Sigmoid colon (tissue), 7 donors: ENCODE data around the gene ABHD17C. TPM values are rescaled to one million over a fixed set of nuclear protein-coding genes. Genes with fewer than 3 reads are reported as not detected.

ENCODE experiments used
- DNase-seq: peaks from one replicate; pipeline ENCODE4 v3.0.0-alpha.2; 2019
- H3K27ac ChIP-seq, 4 donors: fragments of 200-600 bp; sonication (generic); one replicate each; pipeline ENCODE4 v1.5.1; 2016 to 2019; ENCODE audit warnings: mild to moderate bottlenecking in 1 of 4
- H3K27me3 ChIP-seq, 3 donors: fragments of 200-600 bp; sonication (generic); one replicate each; pipeline ENCODE4 v1.5.1; 2019; ENCODE audit warnings: mild to moderate bottlenecking in 1 of 3
- H3K36me3 ChIP-seq, 4 donors: fragments of 200-600 bp; sonication (generic); one replicate each; pipeline ENCODE4 v1.5.1; 2016 to 2019
- H3K4me1 ChIP-seq, 4 donors: fragments of 200-600 bp; sonication (generic); one replicate each; pipeline ENCODE4 v1.5.1; 2017 to 2019
- H3K4me3 ChIP-seq, 4 donors: fragments of 200-600 bp; sonication (generic); one replicate each; pipeline ENCODE4 v1.5.1; 2017 to 2019; ENCODE audit warnings: mild to moderate bottlenecking in 2 of 4, moderate library complexity in 1 of 4
- H3K9me3 ChIP-seq, 4 donors: fragments of 200-600 bp in 3 of 4; sonication (generic) in 3 of 4; one replicate each; pipeline versions ENCODE4 v1.5.1 to v1.6.1; 2013 to 2019
- EP300 ChIP-seq, 4 donors: sonication (generic); formaldehyde crosslinking; IDR thresholded peaks; one replicate each; pipeline ENCODE4 v1.6.1; 2017; ENCODE audit warnings: antibody characterized with exemption in 4 of 4
- POLR2A ChIP-seq, 2 donors: fragments of 450-650 bp; IDR thresholded peaks; one replicate each; pipeline ENCODE4 v1.6.1; 2016; ENCODE audit warnings: antibody characterized with exemption in 2 of 2, mild to moderate bottlenecking in 2 of 2, moderate library complexity in 2 of 2
- POLR2AphosphoS5 ChIP-seq, 4 donors: sonication (generic); formaldehyde crosslinking; IDR thresholded peaks; one replicate each; pipeline ENCODE4 v1.6.1; 2017; ENCODE audit warnings: antibody characterized with exemption in 4 of 4
- WGBS, 2 donors: extraction: QIAGEN DNeasy Blood & Tissue Kit; methylation state at CpG; one replicate each; pipeline ENCODE4 v1.1.7; 2013; 5-methylcytosine and 5-hydroxymethylcytosine counted together
- intact Hi-C: fragments of 100-400 bp; cut with DNase I; formaldehyde crosslinking; loops from one replicate; pipeline ENCODE4 v1.15.1; 2023
- polyA plus RNA-seq, 3 donors: library from polyadenylated mRNA; stranded (reverse); fragments of 200-250 nt; gene quantifications; one replicate each; pipeline ENCODE4 v1.2.3, GENCODE V29; 2013
- total RNA-seq, 4 donors: library from RNA; depleted of rRNA; stranded (reverse); fragments of >200 nt; gene quantifications; one replicate each; pipeline ENCODE4 v1.1.0, GENCODE V29; 2016
- TF ChIP-seq, protein P1 (sequence below), 4 experiments: fragments of 450-650 bp in 3 of 4; fragments of 200-600 bp in 1 of 4; IDR thresholded peaks; one replicate each; pipeline ENCODE4 v1.5.1; 2016 to 2019; ENCODE audit warnings: antibody characterized with exemption in 4 of 4, mild to moderate bottlenecking in 3 of 4, moderate library complexity in 2 of 4
- donor health status: healthy with polysubstance abuse.
- donor health status: Bipolar disorder and iron deficiency.
- donor health status: healthy.

ABHD17C gene
- total and polyA plus RNA-seq, 7 donors = 2.0 to 174 (median 4.2) TPM

- TF ChIP-seq POLR2AphosphoS5 (IDR thresholded peaks at IDR 0.05) (no peak), POLR2A (IDR thresholded peaks at IDR 0.05) (no peak), EP300 (IDR thresholded peaks at IDR 0.05) (no peak)
- TF ChIP-seq, protein P1, sequence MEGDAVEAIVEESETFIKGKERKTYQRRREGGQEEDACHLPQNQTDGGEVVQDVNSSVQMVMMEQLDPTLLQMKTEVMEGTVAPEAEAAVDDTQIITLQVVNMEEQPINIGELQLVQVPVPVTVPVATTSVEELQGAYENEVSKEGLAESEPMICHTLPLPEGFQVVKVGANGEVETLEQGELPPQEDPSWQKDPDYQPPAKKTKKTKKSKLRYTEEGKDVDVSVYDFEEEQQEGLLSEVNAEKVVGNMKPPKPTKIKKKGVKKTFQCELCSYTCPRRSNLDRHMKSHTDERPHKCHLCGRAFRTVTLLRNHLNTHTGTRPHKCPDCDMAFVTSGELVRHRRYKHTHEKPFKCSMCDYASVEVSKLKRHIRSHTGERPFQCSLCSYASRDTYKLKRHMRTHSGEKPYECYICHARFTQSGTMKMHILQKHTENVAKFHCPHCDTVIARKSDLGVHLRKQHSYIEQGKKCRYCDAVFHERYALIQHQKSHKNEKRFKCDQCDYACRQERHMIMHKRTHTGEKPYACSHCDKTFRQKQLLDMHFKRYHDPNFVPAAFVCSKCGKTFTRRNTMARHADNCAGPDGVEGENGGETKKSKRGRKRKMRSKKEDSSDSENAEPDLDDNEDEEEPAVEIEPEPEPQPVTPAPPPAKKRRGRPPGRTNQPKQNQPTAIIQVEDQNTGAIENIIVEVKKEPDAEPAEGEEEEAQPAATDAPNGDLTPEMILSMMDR (IDR thresholded peaks at IDR 0.05) = no peak
- DNase-seq = no peak
- no peaks in the 10 kb centered on the region for H3K36me3 ChIP-seq
- H3K4me3 ChIP-seq = no peak overlapping the region
- H3K4me1 ChIP-seq = peaks cover 0 to 26% (median 11%) of the 10 kb centered on the region in 4 donors
- intact Hi-C loops = no loop called here
- no peaks in the 10 kb centered on the region for H3K9me3 ChIP-seq
- no peaks in the 10 kb centered on the region for H3K27me3 ChIP-seq
- H3K27ac ChIP-seq = no peak overlapping the region
- 26 to 70% methylated on average over 3 of the region's 3 CpGs for WGBS, 2 donors
Measured at GRCh38 chr15:80739919-80740318, 44.8 kb downstream of the ABHD17C start.

- H3K27me3 ChIP-seq = no peaks in the 10 kb centered on the region
- WGBS, 2 donors = 90 to 92% methylated on average over 4 of the region's 4 CpGs
- no peak overlapping the region for H3K4me3 ChIP-seq
- intact Hi-C loops = no loop called here
- TF ChIP-seq POLR2A (IDR thresholded peaks at IDR 0.05) (no peak), POLR2AphosphoS5 (IDR thresholded peaks at IDR 0.05) (no peak), EP300 (IDR thresholded peaks at IDR 0.05) (no peak)
- TF ChIP-seq, protein P1 (IDR thresholded peaks at IDR 0.05) = no peak
- H3K4me1 ChIP-seq = peaks cover 0 to 18% (median 5%) of the 10 kb centered on the region in 4 donors
- no peak overlapping the region for H3K27ac ChIP-seq
- DNase-seq = no peak
- no peaks in the 10 kb centered on the region for H3K9me3 ChIP-seq
- H3K36me3 ChIP-seq = no peaks in the 10 kb centered on the region
Measured at GRCh38 chr15:80742081-80742480, 47.0 kb downstream of the ABHD17C start.

DNA sequence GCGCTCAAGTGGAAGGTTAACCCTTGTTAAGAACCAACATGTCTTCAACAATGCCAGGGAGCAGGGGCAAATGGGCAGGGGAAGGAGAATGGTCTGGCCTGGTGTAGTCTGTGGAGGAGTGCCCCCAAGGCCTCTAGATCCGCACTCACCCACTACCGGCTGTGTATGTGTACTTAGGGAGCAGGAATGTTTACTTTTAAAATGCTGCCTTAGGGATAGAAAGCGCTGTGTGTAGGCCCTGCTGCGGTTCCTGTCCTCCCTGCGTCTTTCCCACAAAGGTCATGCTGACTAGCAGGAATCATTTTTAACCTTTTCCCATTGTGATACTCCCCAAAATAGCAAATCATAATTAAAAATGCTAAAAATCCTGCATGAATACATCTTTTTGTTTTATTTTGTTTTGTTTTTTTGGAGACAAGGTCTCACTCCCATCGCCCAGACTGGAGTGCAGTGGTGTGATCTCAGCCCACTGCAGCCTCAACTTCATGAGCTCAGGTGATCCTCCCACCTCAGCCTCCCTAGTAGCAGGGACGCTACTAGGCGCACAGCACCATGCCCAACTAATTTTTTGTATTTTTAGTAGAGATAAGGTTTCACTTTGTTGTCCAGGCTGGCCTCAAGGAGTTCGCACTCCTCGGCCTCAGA lies 48.2 kb downstream of the ABHD17C start:
- Histone ChIP-seq H3K9me3 (no peaks in the 10 kb centered on the region), H3K27me3 (no peaks in the 10 kb centered on the region), H3K36me3 (no peaks in the 10 kb centered on the region), H3K27ac (no peak overlapping the region), H3K4me3 (no peak overlapping the region), H3K4me1 (peaks cover 0 to 13% (median 3%) of the 10 kb centered on the region in 4 donors)
- no peak for TF ChIP-seq POLR2AphosphoS5 (IDR thresholded peaks at IDR 0.05)
- TF ChIP-seq POLR2A (IDR thresholded peaks at IDR 0.05) = no peak
- TF ChIP-seq, protein P1 (IDR thresholded peaks at IDR 0.05) = no peak
- TF ChIP-seq EP300 (IDR thresholded peaks at IDR 0.05) = no peak
- DNase-seq = no peak
- intact Hi-C loops = no loop called here
- 48 to 77% methylated on average over 11 of the region's 11 CpGs for WGBS, 2 donors

- intact Hi-C loops = no loop called here
- H3K4me3 ChIP-seq = no peak overlapping the region
- peak overlapping the region in 2 of 4 donors; percentile 2 to 33 for H3K27ac ChIP-seq
- 80 to 87% methylated on average over 6 of the region's 6 CpGs for WGBS, 2 donors
- no peak for DNase-seq
- H3K36me3 ChIP-seq = no peaks in the 10 kb centered on the region
- TF ChIP-seq POLR2AphosphoS5 (IDR thresholded peaks at IDR 0.05) (no peak), POLR2A (IDR thresholded peaks at IDR 0.05) (no peak), EP300 (IDR thresholded peaks at IDR 0.05) (no peak)
- TF ChIP-seq, protein P1 (IDR thresholded peaks at IDR 0.05) = no peak
- H3K9me3 ChIP-seq = no peaks in the 10 kb centered on the region
- peaks cover 0 to 13% (median 3%) of the 10 kb centered on the region in 4 donors for H3K4me1 ChIP-seq
- no peaks in the 10 kb centered on the region for H3K27me3 ChIP-seq
Measured at GRCh38 chr15:80744415-80744814, 49.3 kb downstream of the ABHD17C start.
